Measurements from ENCODE around the gene PIK3CG. TPM values are rescaled to one million over a fixed set of nuclear protein-coding genes. Genes with fewer than 3 reads are reported as not detected.
"Not testable (repeated sequence)": the region's sequence is repeated elsewhere in the genome, so short reads cannot be mapped to it uniquely, and the experiment has no call there.

PIK3CG gene
- total RNA-seq, 2 experiments from 2014 or later = 53.1 to 55.6 TPM

DNA sequence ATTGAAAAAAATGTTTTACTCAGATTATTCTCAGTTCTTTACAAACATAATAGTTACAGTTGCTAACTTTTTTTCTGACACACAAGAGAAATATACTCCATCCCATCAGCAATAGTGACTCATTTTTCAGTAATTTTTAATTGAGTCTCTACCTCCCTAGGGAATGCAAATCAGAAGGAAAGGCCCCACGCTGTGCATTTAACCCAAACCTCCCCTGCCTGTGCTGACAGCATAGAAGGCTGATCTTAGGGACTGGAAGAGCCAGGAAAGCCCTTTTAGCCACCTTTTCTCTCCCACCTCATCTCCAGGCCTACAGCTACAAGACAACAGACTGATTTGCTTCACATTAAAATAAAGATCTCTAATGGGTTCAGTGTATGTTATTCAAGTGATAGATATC is 24.7 kb upstream of the PIK3CG start:
- CTCF ChIA-PET = no interaction called here
- no peak for DNase-seq
- Mint-ChIP-seq H3K27ac (no peak overlapping the region), H3K4me1 (ENCODE audit: low read depth) (no peaks in the 10 kb centered on the region), H3K4me3 (no peak overlapping the region), H3K9me3 (ENCODE audit: insufficient read depth) (no peaks in the 10 kb centered on the region), H3K36me3 (ENCODE audit: low read depth) (peaks cover 3% of the 10 kb centered on the region), H3K27me3 (ENCODE audit: low read depth) (peaks cover 3% of the 10 kb centered on the region)
- no peak for ATAC-seq
- POLR2A ChIA-PET = no interaction called here

DNA sequence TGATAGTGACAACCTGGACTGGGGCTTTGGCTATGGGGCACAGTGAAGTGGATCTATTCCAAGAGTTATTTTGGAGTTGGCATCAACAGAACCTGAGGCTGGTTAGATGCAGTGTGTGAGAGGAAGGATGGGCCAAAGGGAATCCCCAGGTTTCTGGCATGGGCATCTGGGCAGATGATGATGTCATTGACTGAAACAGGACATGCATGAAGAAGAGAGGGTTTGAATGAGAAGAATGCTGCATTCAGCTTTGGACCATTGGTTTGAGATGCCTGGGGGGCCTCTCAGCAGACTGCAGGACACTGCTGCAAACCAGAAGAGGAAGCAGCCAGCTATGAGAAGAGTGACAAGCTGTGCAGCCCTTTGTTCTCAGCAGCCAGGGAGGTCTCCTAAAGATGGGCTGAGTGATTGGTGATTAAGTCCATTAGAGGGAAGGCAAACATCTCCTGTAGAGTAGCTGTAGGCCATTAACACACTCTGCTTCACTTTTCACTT is 23.1 kb upstream of the PIK3CG start:
- H3K27ac Mint-ChIP-seq = no peak overlapping the region
- H3K27me3 Mint-ChIP-seq (ENCODE audit: low read depth) = peaks cover 3% of the 10 kb centered on the region
- CTCF ChIA-PET = no interaction called here
- peaks cover 3% of the 10 kb centered on the region for H3K36me3 Mint-ChIP-seq (ENCODE audit: low read depth)
- H3K9me3 Mint-ChIP-seq (ENCODE audit: insufficient read depth) = no peaks in the 10 kb centered on the region
- no peaks in the 10 kb centered on the region for H3K4me1 Mint-ChIP-seq (ENCODE audit: low read depth)
- no peak overlapping the region for H3K4me3 Mint-ChIP-seq
- ATAC-seq (no peak), DNase-seq (no peak)
- POLR2A ChIA-PET = no interaction called here

DNA sequence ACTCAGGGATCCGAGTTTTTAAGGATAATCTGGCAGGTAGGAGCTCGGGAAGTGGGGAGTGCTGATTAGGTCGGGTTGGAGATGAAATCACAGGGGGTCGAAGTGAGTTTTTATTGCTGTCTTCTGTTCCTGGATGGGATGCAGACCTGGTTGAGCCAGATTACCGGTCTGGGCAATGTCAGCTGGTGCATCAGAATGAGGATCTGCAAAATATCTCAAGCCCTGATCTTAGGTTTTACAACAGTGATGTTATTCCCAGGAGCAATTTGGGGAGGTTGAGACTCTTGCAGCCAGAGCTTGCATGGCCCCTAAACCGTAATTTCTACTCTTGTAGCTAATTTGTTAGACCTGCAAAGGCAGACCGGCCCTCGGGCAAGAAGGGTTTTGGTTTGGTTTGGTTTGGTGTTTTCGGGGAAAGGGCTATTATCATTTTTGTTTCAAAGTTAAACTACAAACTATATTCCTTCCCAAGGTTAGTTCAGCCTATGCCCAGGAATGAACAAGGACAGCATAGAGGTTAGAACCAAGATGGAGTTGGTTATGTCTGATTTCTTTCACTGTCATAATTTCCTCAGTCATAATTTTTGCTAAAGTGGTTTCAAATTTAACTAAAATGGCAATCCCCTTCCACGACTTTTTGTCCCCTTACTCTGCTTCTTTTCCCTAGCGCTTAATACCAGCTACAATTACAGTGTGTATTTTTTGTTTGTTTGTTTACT is 20.6 kb upstream of the PIK3CG start:
- ChIA-PET CTCF (interaction anchor here (0.9 kb wide), 1 partner anchor 17 kb away, joined by 3 read pairs; no protein-coding TSS in a partner anchor), POLR2A (no interaction called here)
- H3K27ac Mint-ChIP-seq = no peak overlapping the region
- H3K9me3 Mint-ChIP-seq (ENCODE audit: insufficient read depth) = no peaks in the 10 kb centered on the region
- H3K4me1 Mint-ChIP-seq (ENCODE audit: low read depth) = no peaks in the 10 kb centered on the region
- ATAC-seq (no peak), DNase-seq (no peak)
- H3K4me3 Mint-ChIP-seq = no peak overlapping the region
- peaks cover 7% of the 10 kb centered on the region for H3K27me3 Mint-ChIP-seq (ENCODE audit: low read depth)
- no peaks in the 10 kb centered on the region for H3K36me3 Mint-ChIP-seq (ENCODE audit: low read depth)

DNA sequence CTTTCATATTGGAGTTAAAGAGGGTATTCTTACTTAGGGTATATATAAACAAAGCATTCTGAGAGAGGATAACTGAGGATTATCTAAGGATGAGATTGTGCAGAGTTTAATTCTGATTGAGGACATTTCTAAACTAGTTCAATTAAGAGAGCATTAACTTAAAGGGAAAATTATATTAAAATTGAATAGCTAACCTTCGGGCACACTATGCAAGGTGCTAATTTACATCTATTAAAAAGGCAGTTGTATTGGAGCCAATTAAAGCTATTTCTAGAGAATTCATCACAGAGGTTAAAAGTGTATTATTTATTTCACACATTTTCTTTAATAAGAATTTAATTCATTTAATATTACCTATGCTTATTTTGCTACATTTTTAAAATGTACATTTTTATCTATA is 17.0 kb upstream of the PIK3CG start:
- DNase-seq = no peak
- no peaks in the 10 kb centered on the region for H3K36me3 Mint-ChIP-seq (ENCODE audit: low read depth)
- H3K27ac Mint-ChIP-seq = no peak overlapping the region
- ChIA-PET POLR2A (no interaction called here), CTCF (no interaction called here)
- no peaks in the 10 kb centered on the region for H3K9me3 Mint-ChIP-seq (ENCODE audit: insufficient read depth)
- H3K4me1 Mint-ChIP-seq (ENCODE audit: low read depth) = no peaks in the 10 kb centered on the region
- ATAC-seq = no peak
- peaks cover 7% of the 10 kb centered on the region for H3K27me3 Mint-ChIP-seq (ENCODE audit: low read depth)
- no peak overlapping the region for H3K4me3 Mint-ChIP-seq

DNA sequence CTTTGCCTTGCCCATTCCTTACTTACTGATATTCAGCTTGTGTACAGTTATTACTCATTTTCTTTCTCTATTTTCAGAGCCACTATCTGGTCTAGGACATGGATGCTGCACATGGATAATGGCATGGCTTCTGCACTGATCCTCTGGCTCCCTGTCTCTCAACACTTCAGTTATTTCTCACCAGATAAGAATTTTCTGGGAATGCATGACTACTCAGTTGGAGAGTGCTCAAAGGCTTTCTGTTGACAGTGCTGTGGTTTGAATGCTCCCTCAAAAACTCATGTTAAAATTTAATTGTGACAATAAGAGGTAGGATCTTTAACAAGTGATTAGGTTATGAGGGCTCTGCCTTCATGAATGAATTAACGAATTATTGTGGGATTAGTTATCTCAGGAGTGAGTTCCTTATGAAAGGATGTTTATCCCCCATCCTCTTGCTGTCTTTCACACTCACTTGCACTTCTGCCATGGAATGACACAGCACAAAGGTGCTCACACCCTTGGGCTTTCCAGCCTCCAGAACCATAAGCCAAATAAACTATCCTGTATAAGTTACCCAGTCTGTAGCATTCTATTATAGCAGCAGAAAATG is 16.1 kb upstream of the PIK3CG start:
- H3K9me3 Mint-ChIP-seq (ENCODE audit: insufficient read depth) = no peaks in the 10 kb centered on the region
- POLR2A ChIA-PET = no interaction called here
- no peak overlapping the region for H3K4me3 Mint-ChIP-seq
- H3K4me1 Mint-ChIP-seq (ENCODE audit: low read depth) = no peaks in the 10 kb centered on the region
- no peak overlapping the region for H3K27ac Mint-ChIP-seq
- ATAC-seq (no peak), DNase-seq (no peak)
- CTCF ChIA-PET = no interaction called here
- peaks cover 7% of the 10 kb centered on the region for H3K27me3 Mint-ChIP-seq (ENCODE audit: low read depth)
- no peaks in the 10 kb centered on the region for H3K36me3 Mint-ChIP-seq (ENCODE audit: low read depth)

DNA sequence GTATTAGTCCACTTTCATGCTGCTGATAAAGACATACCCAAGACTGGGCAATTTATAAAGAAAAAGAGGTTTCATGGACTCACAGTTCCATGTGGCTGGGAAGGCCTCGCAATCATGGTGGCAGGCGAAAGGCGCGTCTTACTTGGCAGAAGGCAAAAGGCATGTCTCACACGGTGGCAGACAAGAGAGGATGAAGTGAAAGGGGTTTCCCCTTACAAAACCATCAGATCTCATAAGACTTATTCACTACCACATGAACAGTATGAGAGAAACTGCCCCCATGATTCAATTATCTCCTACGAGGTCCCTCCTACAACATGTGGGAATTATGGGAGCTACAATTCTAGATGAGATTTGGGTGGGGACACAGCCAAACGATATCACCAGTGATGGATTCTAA is 13.4 kb upstream of the PIK3CG start:
- H3K27ac Mint-ChIP-seq; CTCF ChIA-PET; DNase-seq; H3K36me3 Mint-ChIP-seq (ENCODE audit: low read depth); H3K27me3 Mint-ChIP-seq (ENCODE audit: low read depth); ATAC-seq; H3K4me1 Mint-ChIP-seq (ENCODE audit: low read depth); H3K9me3 Mint-ChIP-seq (ENCODE audit: insufficient read depth); H3K4me3 Mint-ChIP-seq; POLR2A ChIA-PET: not testable (repeated sequence)

DNA sequence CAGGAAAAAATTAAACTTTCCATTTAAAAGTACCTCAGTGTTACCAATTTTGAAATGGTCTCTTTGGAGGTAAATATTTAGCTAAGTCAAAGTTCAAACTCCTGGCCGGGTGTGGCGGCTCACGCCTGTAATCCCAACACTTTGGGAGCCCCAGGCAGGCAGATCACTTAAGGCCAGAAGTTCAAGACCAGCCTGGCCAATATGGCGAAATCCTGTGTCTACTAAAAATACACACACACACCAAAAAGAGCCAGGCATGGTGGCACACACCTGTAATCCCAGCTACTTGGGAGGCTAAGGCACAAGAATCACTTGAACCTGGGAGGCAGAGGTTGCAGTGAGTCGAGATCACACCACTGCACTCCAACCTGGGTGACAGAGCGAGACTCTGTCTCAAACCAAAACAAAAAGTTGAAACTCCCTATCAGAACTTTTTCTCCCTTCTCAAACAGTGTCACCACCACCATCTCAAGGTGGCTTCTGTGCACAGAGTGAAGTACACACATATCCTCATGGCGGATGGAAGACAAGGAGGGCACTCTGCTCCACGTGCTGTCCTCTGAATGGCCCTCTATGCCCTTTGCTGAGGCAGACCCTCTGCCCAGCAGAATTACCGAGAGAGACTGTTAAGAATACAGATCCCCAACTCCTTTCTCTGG is 11.7 kb upstream of the PIK3CG start:
- CTCF ChIA-PET = no interaction called here
- POLR2A ChIA-PET = no interaction called here
- DNase-seq (no peak), ATAC-seq (no peak)
- H3K4me1 Mint-ChIP-seq (ENCODE audit: low read depth) = no peaks in the 10 kb centered on the region
- H3K4me3 Mint-ChIP-seq = no peak overlapping the region
- peaks cover 2% of the 10 kb centered on the region for H3K36me3 Mint-ChIP-seq (ENCODE audit: low read depth)
- H3K27me3 Mint-ChIP-seq (ENCODE audit: low read depth) = peaks cover 4% of the 10 kb centered on the region
- H3K27ac Mint-ChIP-seq = no peak overlapping the region
- H3K9me3 Mint-ChIP-seq (ENCODE audit: insufficient read depth) = no peaks in the 10 kb centered on the region

DNA sequence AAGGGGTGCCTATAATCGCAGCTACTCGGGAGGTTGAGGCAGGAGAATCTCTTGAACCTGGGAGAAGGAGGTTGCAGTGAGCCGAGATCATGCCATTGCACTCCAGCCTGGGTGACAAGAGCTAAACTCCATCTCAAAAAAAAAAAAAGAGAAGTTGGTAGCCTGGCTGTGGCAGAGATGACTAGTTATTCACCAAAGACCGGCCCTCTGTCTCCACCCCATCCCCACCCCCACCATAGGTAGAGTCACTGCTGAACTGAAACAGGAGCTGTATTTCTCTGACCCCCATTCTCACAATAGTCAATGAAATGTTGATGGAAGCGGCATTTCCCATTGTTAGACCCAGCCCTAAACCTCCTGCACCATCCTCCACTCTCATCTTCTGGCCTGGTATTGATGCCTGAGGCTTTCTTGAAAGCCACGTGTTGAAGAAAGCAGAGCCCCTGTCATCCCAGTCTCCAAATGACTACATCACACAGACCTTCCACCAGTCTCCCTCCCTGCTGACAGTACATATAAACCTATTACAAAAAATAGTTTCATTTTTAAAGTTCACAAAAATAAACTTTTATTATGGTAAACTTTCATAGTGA is 9.4 kb upstream of the PIK3CG start:
- POLR2A ChIA-PET = no interaction called here
- ATAC-seq = no peak
- no peaks in the 10 kb centered on the region for H3K27me3 Mint-ChIP-seq (ENCODE audit: low read depth)
- no peaks in the 10 kb centered on the region for H3K9me3 Mint-ChIP-seq (ENCODE audit: insufficient read depth)
- no peak overlapping the region for H3K27ac Mint-ChIP-seq
- DNase-seq = no peak
- peaks cover 2% of the 10 kb centered on the region for H3K36me3 Mint-ChIP-seq (ENCODE audit: low read depth)
- H3K4me1 Mint-ChIP-seq (ENCODE audit: low read depth) = no peaks in the 10 kb centered on the region
- H3K4me3 Mint-ChIP-seq = no peak overlapping the region
- CTCF ChIA-PET = no interaction called here

DNA sequence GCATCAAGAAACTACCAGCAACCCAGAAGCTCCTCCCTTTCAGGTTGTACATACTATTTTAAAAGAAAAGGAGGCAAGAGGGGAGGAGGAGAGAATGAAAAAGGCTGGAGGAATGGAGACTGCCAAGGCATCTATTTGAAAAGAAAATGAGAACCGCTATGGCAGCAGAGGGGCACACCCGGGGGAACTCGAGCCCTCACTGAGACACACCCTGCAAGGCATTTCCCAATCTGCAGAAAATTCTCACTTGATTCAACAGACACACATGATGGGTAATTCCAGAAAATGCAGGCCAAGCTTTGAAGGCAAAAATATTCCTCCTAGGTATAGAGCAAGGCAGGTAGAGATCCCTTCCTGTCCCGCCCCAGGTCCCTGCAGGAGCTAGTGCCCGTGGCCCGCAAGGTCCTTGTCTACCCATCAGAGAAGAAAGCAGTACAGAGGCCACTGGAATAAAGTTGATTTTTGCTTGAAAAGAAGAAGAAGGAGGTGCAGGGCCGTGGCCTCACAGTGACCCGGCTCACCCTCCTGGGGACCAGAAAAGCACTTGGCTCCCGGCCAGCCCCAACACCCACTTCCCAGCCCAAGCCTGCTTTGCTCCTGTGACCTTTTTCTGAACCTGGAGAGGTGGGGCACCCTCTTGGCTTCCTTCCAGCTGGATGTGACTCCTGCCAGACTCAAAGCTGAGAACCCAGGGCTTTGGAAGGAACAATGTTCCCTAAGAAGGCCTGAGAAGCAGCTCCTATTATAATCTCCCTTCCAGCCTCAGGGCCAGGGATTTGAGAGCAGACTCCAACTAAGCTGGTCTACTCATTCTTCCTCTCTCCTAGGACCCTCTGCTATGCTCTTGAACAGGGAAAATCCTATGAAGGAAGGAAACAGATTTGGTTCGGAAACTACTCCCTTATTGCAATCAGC is 6.2 kb upstream of the PIK3CG start:
- ChIA-PET POLR2A (no interaction called here), CTCF (no interaction called here)
- H3K27ac Mint-ChIP-seq = no peak overlapping the region
- H3K4me3 Mint-ChIP-seq = no peak overlapping the region
- peaks cover 12% of the 10 kb centered on the region for H3K4me1 Mint-ChIP-seq (ENCODE audit: low read depth)
- DNase-seq (no peak), ATAC-seq (no peak)
- no peaks in the 10 kb centered on the region for H3K27me3 Mint-ChIP-seq (ENCODE audit: low read depth)
- H3K36me3 Mint-ChIP-seq (ENCODE audit: low read depth) = peaks cover 5% of the 10 kb centered on the region
- H3K9me3 Mint-ChIP-seq (ENCODE audit: insufficient read depth) = no peaks in the 10 kb centered on the region

DNA sequence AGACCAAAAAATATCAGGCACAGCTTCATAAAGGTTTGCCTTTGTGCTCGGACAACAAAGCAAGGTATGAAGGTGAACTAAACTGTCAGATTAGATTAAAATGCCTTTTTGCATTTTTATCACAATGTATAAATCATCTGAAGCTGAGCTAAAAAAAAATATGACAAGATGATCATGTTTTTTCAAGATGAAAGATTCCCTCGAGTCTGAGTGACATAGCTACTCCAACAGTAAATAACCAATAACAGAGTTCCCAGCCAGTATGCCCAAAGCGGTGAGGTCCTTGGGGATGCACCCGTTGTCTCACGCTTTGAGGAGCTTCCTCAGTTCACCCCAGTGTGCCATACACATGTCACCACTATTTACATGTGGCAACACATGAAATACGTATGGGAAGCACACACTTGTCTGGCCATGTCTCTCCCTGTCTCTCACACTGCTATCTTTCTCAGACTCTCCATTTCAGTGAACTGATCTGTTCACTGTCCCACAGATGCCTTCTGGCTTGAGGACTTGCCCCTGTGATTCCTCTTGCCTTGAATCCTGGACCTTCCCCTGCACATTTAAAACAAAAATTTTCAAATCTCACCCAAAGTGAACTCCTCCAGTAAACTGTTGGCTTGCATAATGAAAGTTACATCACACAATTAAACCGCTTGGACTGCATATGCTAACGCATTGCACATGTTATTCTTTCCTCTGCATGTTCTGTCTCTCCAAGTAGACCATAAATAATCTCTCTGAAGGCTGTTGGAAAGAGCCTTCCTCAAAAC is 2.6 kb upstream of the PIK3CG start:
- DNase-seq = no peak
- Mint-ChIP-seq H3K4me3 (no peak overlapping the region), H3K36me3 (ENCODE audit: low read depth) (peaks cover 16% of the 10 kb centered on the region), H3K9me3 (ENCODE audit: insufficient read depth) (no peaks in the 10 kb centered on the region), H3K27me3 (ENCODE audit: low read depth) (no peaks in the 10 kb centered on the region), H3K4me1 (ENCODE audit: low read depth) (peaks cover 33% of the 10 kb centered on the region), H3K27ac (peak overlapping the region; percentile 56)
- no peak for ATAC-seq
- ChIA-PET POLR2A (no interaction called here), CTCF (interaction anchor here (1.6 to 2.5 kb wide), 3 partner anchors 9 to 203 kb away, joined by 4 to 7 read pairs (median 4); partner anchors contain the start of gene CCDC71L)

All from activated CD8-positive, alpha-beta T cell treated with anti-CD3 and anti-CD28 coated beads, Interleukin-2, amount 10 ng/mL, durations not matched to agents 7 days and 5 days (primary cell).